NCI-H146 treated with DMSO at 0.1 percent for 48 hours (cell line): Measurements from ENCODE around the gene JPH2.
"Not testable (repeated sequence)": the region's sequence is repeated elsewhere in the genome, so short reads cannot be mapped to it uniquely, and the experiment has no call there.

Experiments used
- DNase-seq: peaks from one replicate; lab custom pipeline; 2025; ENCODE audit not compliant: unreplicated experiment; lab: John Stamatoyannopoulos, UW

Gene JPH2

DNA sequence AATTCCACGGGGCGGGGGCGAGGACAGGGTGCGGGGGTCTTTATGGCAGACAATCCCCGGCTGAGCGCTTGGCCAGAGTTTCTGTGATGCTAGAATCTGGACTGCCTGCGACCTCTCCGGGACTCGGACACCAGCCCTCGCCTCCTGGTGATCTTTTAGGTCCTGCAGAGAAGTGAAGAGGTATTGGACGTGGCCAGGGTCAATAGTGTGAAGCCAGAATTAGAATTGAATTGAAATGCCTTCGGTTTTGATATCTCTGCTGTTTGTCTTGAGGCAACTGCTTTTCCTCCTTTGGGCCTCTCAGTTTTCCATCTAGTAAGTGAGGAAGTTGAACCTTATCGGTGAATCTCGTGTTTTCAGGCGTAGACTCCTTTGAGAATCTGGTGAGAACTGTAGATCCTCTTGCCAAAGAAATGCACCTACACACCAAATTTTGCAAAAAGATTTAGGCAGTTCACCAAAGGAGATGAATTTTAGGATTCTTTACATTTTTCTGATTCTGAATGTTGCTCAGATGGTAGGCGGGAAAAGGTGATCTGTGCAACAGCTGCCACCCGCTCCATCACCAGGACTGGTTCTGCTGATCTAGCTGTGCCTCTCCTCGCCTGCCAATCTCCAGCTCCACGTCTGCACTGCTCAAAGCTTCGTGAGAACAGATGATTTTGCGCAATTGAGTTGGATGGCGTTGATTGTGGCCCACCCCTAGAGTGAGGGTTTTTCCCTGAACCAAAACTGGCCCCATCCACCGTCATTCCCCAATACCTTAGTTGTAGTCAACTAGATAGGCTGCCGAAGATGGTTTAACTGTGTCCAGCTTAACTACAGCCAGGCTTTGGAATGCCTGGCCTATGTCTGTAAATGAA is 24.4 kb upstream of the JPH2 start:
- peak; percentile 44 for DNase-seq

DNA sequence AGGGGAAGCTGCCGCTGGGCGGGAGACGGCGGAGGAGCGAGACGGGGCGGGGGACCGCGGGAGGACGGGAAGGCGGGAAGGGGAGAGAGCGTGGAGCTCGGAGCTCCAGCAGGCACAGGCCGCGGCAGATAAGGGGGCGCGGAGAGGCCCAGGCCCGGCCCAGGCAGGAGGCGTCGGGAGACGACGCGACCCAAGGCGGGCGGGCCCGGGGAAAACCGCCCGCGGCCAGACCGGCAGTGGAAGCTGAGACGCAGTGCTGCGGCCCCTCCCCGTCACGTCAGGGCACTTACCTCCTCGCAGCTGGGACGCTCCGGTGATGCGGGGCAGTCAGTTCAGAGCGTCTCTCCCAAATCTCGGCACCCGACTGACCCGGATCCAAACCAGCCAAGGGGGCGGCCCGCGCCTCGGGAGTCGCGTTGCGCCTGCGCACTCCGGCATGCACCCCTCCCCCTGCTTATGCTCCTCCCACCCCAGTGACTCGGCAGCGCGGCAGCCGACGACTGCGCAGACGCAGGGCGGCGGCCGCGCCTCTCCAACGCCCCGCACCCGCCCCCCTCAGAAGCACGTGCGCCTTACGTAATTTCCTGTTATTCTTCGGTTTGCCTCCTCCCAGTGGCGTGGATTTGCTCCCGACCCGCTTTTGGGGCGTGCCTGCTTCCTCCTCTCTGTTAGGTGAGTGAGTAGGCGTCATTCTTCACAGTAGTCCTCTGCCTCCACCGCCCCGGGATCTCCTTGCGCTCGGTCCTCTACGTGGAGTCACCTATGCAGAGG is 23.6 kb upstream of the JPH2 start, which contains the start of gene OSER1:
OSER1 (minus strand) TSS at position 366 of the 771 bp plus-strand sequence. CDS start 3,814 bp downstream, outside the sequence.
- DNase-seq = peak; percentile 98

DNA sequence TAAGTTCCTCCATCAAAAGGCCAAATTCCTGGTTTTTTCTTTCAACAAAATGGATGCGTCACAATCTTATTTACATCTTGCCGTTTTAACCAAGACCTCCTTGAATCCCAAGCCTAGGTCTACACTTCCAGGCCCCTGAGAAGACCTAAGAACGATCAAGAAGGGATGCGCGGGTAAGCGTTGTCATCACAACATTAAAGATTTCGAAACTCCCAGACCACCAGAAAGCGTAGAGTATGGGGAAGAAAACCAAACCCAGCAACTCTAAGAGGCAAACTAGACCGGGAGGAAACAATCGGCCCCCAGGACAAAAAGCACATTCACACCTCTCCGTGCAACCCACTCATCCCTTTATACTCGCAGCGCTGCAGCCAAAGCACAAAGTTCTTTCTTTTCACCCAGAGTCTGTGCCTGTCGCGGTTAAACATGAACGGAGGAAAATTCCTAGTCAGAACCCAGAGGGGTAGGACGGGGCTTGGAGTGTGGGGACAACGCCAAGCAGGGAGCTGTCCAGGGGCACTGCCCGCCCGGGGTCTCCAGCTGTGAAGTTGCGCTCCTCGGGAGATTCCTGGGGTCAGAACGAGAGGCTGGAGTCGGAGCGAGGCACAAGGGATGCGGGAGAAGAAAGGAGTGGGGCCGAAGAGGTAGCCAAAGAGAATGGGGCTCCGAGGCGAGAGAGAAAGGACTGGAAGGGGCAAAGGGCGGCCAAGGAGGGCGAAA is 22.9 kb upstream of the JPH2 start:
- no peak for DNase-seq

DNA sequence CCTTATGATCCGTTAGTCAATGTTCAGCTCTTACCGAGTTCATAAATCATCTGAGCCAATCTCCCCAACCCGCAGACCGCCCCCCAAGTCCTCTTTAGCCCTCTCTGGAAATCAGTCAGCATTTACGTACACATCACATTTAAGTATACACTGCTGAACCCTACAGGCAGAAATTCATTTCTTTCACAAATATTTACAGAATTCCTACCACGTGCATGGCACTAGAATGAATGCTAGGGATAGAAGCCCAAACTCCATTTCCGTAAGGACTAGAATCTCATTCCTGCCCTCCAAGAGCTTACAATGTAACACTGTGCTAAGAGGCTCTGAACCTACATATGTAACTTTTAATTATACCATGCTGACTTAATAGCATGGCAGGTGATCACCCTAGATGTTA is 21.8 kb upstream of the JPH2 start:
- DNase-seq = no peak

DNA sequence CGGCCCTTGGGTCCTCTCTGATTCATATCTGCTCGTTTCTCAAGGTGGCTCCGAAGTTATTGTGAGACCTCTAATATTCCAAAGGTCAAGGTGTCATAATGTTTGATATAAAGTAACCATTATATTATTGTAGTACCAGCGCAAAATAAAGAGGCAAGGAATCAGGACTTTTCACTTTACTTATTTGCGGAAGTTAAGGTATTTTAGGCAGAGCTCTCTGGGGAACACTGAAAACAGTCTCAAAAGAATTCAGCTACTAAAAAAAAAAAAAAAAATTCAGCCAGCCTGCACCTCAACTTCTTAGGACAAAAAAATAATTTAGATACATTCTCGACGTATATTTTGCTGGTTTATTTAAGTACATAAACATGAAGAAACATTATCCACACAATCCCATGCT is 21.2 kb upstream of the JPH2 start:
- no peak for DNase-seq

DNA sequence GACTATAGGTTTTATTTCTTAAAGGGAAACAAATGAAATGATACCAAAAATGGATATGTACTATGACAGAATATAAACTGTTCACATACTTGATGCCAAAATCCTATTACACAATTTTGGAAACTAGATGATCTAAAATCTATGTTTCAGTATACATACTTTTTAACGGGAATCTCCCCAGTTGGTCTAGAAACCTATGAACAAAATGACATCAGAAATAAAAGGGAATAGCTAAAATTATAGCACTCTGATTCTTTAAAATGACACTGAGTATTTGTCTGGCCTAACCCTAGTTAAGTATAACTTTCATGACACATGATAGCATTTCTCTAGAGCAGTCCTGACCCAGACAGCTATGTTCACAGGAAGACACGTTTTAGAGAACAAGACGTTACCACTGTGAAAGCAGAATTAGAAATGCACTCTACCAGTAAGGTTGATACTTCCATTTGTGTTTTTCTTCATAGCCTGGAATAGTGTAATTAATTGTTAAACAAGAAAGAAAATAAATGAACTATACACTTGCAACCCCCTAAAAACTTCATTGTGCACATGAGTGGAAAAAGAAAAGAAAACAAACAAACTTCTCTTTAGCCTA is 20.2 kb upstream of the JPH2 start:
- no peak for DNase-seq

DNA sequence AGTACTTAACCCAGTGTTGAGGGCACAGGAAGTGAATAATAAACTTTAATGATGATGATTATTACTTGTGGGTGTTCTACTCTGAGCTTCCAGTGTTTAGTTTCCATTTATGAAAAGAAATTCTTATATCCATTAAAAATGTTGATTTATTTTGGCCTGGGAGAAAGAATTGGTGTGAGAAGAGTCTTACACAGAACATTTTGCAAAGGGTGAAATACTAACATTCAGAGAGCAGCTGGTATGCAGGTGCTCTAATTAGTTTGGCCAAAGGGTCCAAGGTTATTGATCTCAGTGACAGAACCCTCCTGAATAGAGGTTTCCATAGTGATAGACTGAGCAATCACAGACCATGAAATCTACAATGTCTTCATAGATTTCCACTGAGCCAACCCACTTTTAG is 19.1 kb upstream of the JPH2 start:
- peak; percentile 86 for DNase-seq

DNA sequence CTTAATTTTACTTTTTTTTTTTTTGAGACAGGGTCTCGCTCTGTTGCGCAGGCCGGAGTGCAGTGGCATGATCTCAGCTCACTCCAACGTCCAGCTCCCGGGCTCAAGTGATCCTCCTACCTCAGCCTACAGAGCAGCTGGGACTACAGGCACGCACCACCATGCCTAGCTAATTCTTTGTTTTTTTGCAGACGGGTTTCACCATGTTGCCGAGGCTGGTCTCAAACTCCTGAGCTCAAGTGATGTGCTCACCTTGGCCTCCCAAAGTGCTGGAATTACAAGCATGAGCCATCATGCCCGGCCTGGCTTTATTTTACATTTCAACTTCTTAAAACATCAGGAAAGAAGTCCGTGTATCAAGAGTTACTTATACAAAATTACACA is 17.8 kb upstream of the JPH2 start:
- DNase-seq = no peak

DNA sequence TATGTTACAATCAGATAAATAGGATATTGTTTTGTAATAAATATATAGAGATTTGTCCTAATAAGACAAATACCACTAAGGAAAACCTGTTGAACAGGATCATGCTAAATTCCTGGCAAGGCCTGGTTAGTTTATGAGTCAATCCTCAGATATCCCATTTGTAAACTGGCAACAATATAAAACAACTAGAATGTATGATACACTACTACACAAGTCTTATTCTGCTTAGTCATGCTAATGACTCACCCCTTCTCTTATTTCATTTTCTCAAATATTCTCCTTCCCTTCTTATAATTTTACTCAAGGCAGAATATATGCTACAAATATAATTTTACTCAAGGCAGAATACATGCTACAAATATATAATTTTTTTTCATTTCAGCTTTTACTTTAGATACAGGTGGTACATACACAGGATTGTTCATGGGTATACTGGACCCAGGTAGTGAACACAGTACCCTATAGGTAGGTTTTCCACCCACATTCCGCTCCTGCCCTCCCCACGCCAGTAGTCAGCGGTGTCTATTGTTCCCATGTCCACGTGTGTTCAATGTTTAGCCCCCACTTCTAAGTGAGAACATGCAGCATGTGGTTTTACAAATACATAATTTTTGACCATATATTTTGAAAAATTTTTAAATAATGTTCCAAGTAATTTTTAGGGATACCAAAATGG is 17.3 kb upstream of the JPH2 start:
- no peak for DNase-seq

DNA sequence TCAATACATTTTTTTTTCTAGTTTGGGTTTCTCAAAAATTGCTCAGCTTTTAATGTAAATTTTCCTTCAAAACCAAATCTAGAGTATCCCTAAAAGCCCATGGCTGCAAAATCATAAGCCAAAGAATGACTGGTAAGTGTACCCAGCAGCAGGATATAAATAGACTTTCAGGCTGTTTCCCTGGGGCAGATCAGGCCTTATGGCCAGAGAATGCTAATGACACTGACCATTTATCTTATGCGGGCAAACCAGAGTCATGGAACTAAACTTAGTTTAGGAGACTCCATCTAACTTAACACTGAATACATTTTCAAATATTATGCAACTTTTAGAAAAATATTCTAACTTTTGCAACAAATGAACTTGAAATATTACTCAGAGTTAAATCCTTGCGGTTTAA is 16.2 kb upstream of the JPH2 start:
- no peak for DNase-seq

DNA sequence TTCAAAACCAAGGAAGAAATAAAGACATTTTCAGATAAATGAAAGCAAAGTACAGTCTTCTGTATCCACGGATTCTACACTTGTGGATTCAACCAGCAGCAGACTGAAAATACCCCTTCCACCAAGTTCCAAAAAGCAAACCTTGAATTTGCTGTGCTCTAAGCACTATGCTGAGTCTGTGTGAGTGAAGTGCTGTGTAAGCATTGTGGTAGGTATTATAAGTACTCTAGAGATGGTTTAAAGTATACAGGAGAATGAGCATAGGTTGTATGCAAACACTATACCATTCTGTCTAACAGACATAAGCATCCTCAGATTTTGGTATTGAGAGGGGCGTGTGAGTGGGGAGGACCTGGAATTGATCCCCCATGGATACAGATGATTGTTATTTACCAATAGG is 14.0 kb upstream of the JPH2 start:
- DNase-seq = no peak

DNA sequence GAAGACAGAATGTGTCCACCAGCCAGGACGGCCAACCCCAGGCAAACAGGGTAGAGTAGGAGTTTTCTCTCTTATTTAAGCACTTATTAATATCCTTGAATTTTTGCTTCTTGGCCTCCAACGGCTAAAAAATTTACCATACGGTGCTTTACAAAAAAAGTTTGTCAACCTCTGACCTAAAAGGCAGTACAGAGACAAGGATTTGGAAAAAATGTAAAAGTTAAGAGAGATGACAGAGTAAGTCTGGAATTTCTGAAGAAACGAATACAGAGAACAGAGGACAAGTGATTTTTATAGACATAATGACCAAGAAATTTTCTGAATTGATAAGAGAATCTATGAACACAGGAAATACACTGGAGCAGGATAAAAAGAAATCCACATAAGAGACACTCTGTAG is 13.4 kb upstream of the JPH2 start:
- no peak for DNase-seq

DNA sequence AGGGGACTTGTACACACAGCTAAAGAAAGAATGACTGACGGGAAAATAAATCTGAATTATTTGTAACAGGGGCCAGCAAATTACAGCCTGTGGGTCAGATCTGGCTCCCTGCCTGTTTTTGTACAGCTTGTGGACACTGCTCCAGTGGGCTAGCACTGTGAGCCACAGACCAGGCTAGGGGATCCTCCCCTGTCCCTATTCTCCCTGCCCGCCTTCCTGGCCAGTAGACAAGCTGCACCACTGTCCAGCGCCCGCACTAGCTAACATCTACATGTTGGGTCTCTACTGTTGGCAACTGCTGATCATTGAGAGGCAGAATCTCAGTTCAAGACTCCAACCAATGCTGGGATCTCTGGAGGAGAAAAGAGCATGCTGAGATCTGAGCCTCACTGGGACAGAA is 12.9 kb upstream of the JPH2 start:
- no peak for DNase-seq

DNA sequence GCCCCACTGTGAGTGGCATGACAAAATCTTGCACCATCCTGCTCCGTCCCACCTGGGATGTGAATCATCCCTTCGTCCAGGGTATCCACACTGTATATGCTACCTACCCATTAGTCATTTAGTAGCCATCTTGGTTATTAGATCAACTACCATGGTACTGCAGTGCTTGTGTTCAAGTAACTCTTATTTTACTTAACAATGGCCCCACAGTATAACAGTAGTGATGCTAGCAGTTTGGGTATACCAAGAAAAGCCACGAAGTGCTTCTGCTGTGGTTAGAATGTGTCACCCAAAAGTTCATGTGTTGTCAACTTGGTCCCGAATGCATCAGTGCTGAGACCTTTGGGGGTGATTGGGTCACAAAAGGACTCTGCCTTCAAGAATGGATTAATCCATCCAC is 11.9 kb upstream of the JPH2 start:
- no peak for DNase-seq

DNA sequence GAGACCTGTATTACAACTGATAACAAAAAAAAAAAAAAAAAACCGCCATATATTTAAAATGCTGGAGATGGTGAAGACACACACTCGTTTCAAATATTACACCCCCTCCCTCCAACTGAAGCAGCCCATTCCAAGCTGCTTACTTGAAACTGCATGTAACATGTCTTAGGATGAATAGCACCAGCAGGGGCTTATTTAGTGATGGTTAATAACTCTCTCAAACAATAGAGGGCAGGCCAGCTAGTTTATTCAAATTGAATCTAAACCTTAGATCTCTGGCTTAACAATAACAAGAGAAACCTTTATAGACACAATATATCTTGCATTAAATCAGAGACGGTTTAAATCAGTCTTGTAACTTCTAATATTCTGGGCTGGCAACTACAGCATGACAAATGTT is 9.3 kb upstream of the JPH2 start:
- DNase-seq = no peak

DNA sequence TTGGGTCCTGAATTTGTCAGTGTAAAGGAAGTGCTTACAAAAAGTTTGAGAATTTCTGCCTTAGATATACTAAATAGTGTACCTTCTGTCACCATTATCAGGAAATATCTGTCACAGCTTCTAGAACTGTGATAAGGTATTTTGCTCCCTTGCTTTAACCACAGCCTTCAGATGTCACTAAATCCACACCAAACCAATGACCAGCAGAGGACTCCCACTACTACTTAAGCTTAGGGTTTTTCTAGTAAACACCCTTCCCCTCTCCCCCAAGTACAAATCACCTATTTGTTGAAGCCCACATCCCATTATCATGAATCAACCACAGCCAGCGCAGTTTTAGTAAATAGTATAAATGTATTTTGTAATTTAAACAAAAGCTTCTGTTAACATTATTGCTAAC is 8.6 kb upstream of the JPH2 start:
- no peak for DNase-seq

DNA sequence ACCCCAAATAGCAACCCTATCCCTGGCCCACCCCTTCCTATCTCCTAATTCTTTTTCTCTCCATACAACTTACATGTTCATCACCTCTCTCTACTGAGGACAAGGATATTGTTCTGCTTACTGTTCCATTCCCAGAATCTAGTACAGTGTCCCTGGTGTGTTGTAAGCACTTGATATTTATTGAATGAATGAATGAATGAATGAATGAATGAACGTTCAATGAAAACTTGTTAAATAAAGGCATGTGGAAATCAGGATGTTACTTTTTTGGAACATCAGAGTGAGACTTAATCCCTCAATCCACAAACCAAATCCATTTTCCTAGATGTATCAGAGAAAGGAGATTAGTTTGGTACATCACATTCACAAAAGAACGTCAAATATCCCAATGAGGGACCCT is 6.8 kb upstream of the JPH2 start:
- DNase-seq = no peak

DNA sequence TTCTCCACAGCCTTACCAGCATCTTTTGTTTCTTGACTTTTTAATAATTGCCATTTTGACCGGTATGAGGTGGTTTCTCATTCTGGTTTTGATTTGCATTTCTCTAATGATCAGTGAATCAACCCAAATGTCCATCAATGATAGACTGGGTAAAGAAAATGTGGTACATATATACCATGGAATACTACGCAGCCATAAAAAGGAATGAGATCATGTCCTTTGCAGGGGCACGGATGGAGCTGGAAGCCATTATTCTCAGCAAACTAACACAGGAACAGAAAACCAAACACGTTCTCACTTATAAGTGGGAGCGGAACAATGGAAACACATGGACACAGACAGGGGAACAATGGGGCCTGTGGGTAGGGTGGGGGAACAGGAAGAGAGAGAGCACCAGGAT is 4.7 kb upstream of the JPH2 start:
- not testable (repeated sequence) for DNase-seq

DNA sequence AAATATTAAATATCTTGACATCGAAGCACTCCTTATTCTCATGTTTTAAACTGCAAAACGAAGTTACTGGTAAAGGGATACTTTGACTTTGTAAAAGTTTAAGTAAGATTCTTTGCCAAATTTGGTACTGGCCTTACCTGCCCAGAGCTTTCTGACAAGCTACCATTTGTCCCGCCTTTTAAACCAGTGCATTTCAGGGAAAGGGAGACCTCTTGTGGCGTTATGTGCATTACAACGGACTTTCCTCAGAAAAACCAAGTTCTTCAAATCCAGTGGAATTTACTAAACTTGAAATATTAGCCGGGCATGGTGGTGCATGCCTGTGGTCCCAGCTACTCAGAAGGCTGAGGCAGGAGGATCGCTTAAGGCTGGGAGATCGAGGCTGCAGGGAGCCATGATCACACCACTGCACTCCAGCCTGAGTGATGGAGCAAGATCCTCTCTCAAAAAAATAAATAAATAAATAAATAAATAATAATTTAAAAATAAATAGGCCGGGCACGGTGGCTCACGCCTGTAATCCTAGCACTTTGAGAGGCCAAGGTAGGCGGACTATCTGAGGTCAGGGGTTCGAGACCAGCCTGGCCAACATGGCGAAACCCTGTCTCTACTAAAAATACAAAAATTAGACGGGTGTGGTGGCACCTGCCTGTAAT is 3.3 kb upstream of the JPH2 start:
- peak; percentile 53 for DNase-seq

DNA sequence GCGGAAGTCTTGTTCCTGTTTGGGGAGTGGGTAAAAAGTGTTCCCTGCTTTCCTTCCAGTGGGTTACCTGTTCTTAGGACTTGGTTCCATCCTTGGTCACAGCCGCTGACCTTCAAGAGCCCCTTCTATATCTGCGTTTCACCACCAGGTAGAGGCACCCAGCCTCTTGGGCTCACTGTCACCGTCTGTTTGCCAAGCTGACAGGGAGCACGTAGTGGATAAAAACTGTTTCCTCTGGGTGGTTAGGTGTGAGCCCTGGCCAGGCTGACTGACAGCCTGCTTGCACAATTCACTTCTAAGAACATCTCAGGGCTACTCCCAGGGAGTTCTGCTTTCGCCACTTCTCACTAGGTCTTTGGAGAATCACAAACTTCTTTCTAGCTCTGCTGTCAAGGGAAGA is 1.8 kb upstream of the JPH2 start:
- no peak for DNase-seq
